IMR-90 (cell line): ENCODE data around the gene TFEB. TPM values are rescaled to one million over a fixed set of nuclear protein-coding genes. Genes with fewer than 3 reads are reported as not detected.

Experiments
- ATAC-seq: fragments of 200-7000 bp; cut with Tn5 transposase; 2 replicates; pipeline ENCODE4 v1.9.1; 2020; ENCODE audit warnings: low read depth, mild to moderate bottlenecking, moderate library complexity
- BruUV-seq: library from RNA; stranded (reverse); fragments of 400-500 nt; replicated peaks from 2 replicates; lab custom pipeline; 2021; lab: Mats Ljungman, UMichigan
- CTCF ChIA-PET: fragments of 300-600 bp; formaldehyde crosslinking; extraction: SDS; loops from one replicate; lab custom pipeline; 2021; ENCODE audit warnings: antibody characterized with exemption; lab: Yijun Ruan, JAX
- POLR2A ChIA-PET: fragments of 300-600 bp; sonication (Branson Sonifier 250); formaldehyde crosslinking; loops from one replicate; lab custom pipeline; 2022; ENCODE audit warnings: antibody characterized with exemption; ENCODE audit not compliant: unreplicated experiment; lab: Charles Lee
- DNase-seq: peaks from one replicate; pipeline ENCODE4 v3.0.0; 2013
- H2AFZ ChIP-seq: replicated peaks from 2 replicates; pipeline ENCODE3; 2013; ENCODE audit warnings: low read length, mild to moderate bottlenecking; ENCODE audit not compliant: poor library complexity
- H2AK5ac ChIP-seq: 2 replicates; pipeline ENCODE4 v1.6.1; 2013; ENCODE audit warnings: low read depth, low read length, inconsistent platforms
- H2AK9ac ChIP-seq: replicated peaks from 2 replicates; pipeline ENCODE3; 2013; ENCODE audit warnings: mild to moderate bottlenecking, low read depth, low read length, moderate library complexity; ENCODE audit not compliant: poor library complexity
- H2BK120ac ChIP-seq: 2 replicates; pipeline ENCODE4 v1.6.1; 2013; ENCODE audit warnings: low read depth, low read length, inconsistent platforms
- H2BK15ac ChIP-seq: 3 replicates; pipeline ENCODE4 v1.6.1; 2013; ENCODE audit warnings: low read depth, low read length, inconsistent platforms
- H2BK20ac ChIP-seq: 2 replicates; pipeline ENCODE4 v1.6.1; 2013; ENCODE audit warnings: low read depth, mild to moderate bottlenecking, inconsistent platforms, low read length, moderate library complexity
- H2BK5ac ChIP-seq: 2 replicates; pipeline ENCODE4 v1.6.1; 2013; ENCODE audit warnings: mild to moderate bottlenecking, low read depth, low read length, inconsistent platforms; ENCODE audit not compliant: poor library complexity, severe bottlenecking
- H3K14ac ChIP-seq: replicated peaks from 2 replicates; pipeline ENCODE4 v1.6.1; 2013; ENCODE audit warnings: low read depth, low read length, inconsistent platforms
- H3K18ac ChIP-seq: 2 replicates; pipeline ENCODE4 v1.6.1; 2013; ENCODE audit warnings: low read depth, low read length, control low read depth
- H3K23ac ChIP-seq: 2 replicates; pipeline ENCODE4 v1.6.1; 2013; ENCODE audit warnings: low read depth, low read length, inconsistent platforms
- H3K27ac ChIP-seq: 2 replicates; pipeline ENCODE4 v1.5.1; 2013; ENCODE audit warnings: mild to moderate bottlenecking, control low read depth, low read length; ENCODE audit not compliant: insufficient read depth
- H3K27me3 ChIP-seq: 2 replicates; pipeline ENCODE4 v1.6.1; 2013; ENCODE audit warnings: low read length; ENCODE audit not compliant: control insufficient read depth, insufficient read depth
- H3K36me3 ChIP-seq: 2 replicates; pipeline ENCODE4 v1.6.1; 2013; ENCODE audit warnings: low read length, mixed read lengths; ENCODE audit not compliant: control insufficient read depth, insufficient read depth
- H3K4ac ChIP-seq: 2 replicates; pipeline ENCODE4 v1.6.1; 2013; ENCODE audit warnings: low read depth, low read length, inconsistent platforms
- H3K4me1 ChIP-seq: 2 replicates; pipeline ENCODE4 v1.6.1; 2013; ENCODE audit warnings: low read length, mixed read lengths; ENCODE audit not compliant: control insufficient read depth, insufficient read depth
- H3K4me2 ChIP-seq: 2 replicates; pipeline ENCODE4 v1.6.1; 2013; ENCODE audit warnings: low read depth, mild to moderate bottlenecking, control low read depth, low read length, moderate library complexity
- H3K4me3 ChIP-seq: 2 replicates; pipeline ENCODE4 v1.5.1; 2013; ENCODE audit warnings: low read depth, mild to moderate bottlenecking, control low read depth, low read length, moderate library complexity; ENCODE audit not compliant: insufficient read depth
- H3K56ac ChIP-seq: 2 replicates; pipeline ENCODE4 v1.6.1; 2013; ENCODE audit warnings: low read length, inconsistent platforms; ENCODE audit not compliant: insufficient read depth; ENCODE audit errors: extremely low read depth
- H3K79me1 ChIP-seq, 2 experiments: 2 replicates each; pipeline ENCODE4 v1.6.1; 2013; ENCODE audit warnings: low read length in 2 of 2, inconsistent platforms in 1 of 2, low read depth in 1 of 2
- H3K9ac ChIP-seq: 2 replicates; pipeline ENCODE4 v1.6.1; 2013; ENCODE audit warnings: low read depth, low read length, control low read depth
- H3K9me1 ChIP-seq: 2 replicates; pipeline ENCODE4 v1.6.1; 2013; ENCODE audit warnings: low read length, inconsistent platforms; ENCODE audit not compliant: insufficient read depth
- H3K9me3 ChIP-seq: 2 replicates; pipeline ENCODE4 v1.6.1; 2013; ENCODE audit warnings: low read length; ENCODE audit not compliant: control insufficient read depth, insufficient read depth
- H4K20me1 ChIP-seq: 2 replicates; pipeline ENCODE4 v1.6.1; 2013; ENCODE audit warnings: low read length, inconsistent platforms; ENCODE audit not compliant: insufficient read depth
- H4K5ac ChIP-seq: 2 replicates; pipeline ENCODE4 v1.6.1; 2013; ENCODE audit warnings: mild to moderate bottlenecking, low read depth, low read length, control low read depth
- H4K8ac ChIP-seq, 2 experiments: 2 replicates each; pipeline ENCODE4 v1.6.1; 2013; ENCODE audit warnings: low read depth in 2 of 2, low read length in 2 of 2, control low read depth in 1 of 2, inconsistent platforms in 1 of 2
- H4K91ac ChIP-seq: 2 replicates; pipeline ENCODE4 v1.6.1; 2013; ENCODE audit warnings: low read depth, low read length, inconsistent platforms; ENCODE audit not compliant: insufficient read depth
- MAFK ChIP-seq: IDR thresholded peaks from 2 replicates; pipeline ENCODE4 v1.6.1; 2012; ENCODE audit warnings: low read depth, low read length, improper control_type of control experiment
- RCOR1 ChIP-seq: IDR thresholded peaks from 2 replicates; pipeline ENCODE4 v1.6.1; 2012; ENCODE audit warnings: mild to moderate bottlenecking, low read length, improper control_type of control experiment; ENCODE audit not compliant: insufficient replicate concordance
- WGBS, 2 experiments: methylation state at CpG; one replicate each; pipeline versions ENCODE4 v1.1.5 to v1.1.7; 2013; ENCODE audit warnings: missing lambda C conversion rate in 2 of 2; ENCODE audit not compliant: insufficient read length in 1 of 2; ENCODE audit errors: extremely low coverage in 2 of 2; 5-methylcytosine and 5-hydroxymethylcytosine counted together
- dilution Hi-C: fragments of 300-500 bp; cut with HindIII; formaldehyde crosslinking; loops from one replicate; pipeline ENCODE4 v1.14.3; 2018; ENCODE audit warnings: low sequenced_read_pairs; ENCODE audit not compliant: unreplicated experiment
- in situ Hi-C: fragments of 300-500 bp; cut with MboI; formaldehyde crosslinking; loops from 3 replicates; pipeline ENCODE4 v1.14.3; 2019; ENCODE audit warnings: low sequenced_read_pairs, inconsistent platforms, mixed read lengths
- intact Hi-C: fragments of 100-400 bp; cut with micrococcal nuclease; formaldehyde crosslinking; loops from 2 replicates; pipeline ENCODE4 v1.10.0; 2022
- polyA plus RNA-seq, 3 experiments: library from polyadenylated mRNA; depleted of rRNA; stranded (reverse); fragments of >200 nt; gene quantifications; 2 replicates each; pipeline ENCODE4 v1.2.3, GENCODE V29; 2012; ENCODE audit warnings: low replicate concordance in 1 of 3
- total RNA-seq: library from RNA; depleted of rRNA; stranded (reverse); fragments of >200 nt; gene quantifications from 2 replicates; pipeline ENCODE4 v1.2.3, GENCODE V29; 2012
- TF ChIP-seq, protein P1 (sequence below): fragments of 150-350 bp; IDR thresholded peaks from 2 replicates; pipeline ENCODE4 v1.6.1; 2016; ENCODE audit warnings: low read depth, mild to moderate bottlenecking, low read length, moderate library complexity, borderline replicate concordance

TFEB gene
- total and polyA plus RNA-seq, 2 of the 4 experiments (the other 2 are of a cell fraction): 4.5 to 4.9 TPM

DNA sequence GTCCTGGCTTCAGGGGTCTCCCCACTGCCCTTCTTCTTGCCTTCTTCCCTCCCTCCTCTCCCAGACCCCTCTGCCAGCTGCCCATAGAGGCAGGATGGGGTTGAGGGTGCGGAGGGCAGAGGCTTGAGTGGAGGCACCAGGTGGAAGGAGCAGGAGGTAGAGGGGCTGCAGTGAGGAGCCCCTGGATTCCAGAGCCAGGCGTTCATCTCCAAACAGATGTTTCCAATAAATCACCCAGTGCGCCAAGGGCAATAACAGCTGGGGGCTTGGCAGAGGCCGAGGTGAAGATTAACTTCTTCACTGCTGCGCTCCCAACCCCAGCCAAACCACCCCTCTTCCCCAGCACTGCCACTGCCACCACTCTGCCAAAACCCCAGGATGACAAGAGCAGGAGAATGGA lies 86.5 kb downstream of the TFEB start:
- no peak overlapping the region for H3K27ac ChIP-seq
- H3K4ac ChIP-seq: no peak overlapping the region
- no peak for ATAC-seq
- no peaks in the 10 kb centered on the region for H3K79me1 ChIP-seq
- no peak overlapping the region for H3K4me3 ChIP-seq
- in situ Hi-C loops (no loop called here), intact Hi-C loops (no loop called here), dilution Hi-C loops (no loop called here)
- H3K4me2 ChIP-seq: no peak overlapping the region
- no peak overlapping the region for H2BK120ac ChIP-seq
- H3K36me3 ChIP-seq: no peaks in the 10 kb centered on the region
- no peak overlapping the region for H3K23ac ChIP-seq
- H3K27me3 ChIP-seq: peaks cover 56% of the 10 kb centered on the region
- H2BK20ac ChIP-seq: no peak overlapping the region
- no peak overlapping the region for H2AK9ac ChIP-seq
- no peak overlapping the region for H3K56ac ChIP-seq
- H4K8ac ChIP-seq: no peak overlapping the region
- BruUV-seq: no TSS peak
- no peaks in the 10 kb centered on the region for H4K20me1 ChIP-seq
- H2BK15ac ChIP-seq: no peak overlapping the region
- no peaks in the 10 kb centered on the region for H3K4me1 ChIP-seq
- H2AK5ac ChIP-seq: no peak overlapping the region
- no peak overlapping the region for H3K14ac ChIP-seq
- no CpG with 5 or more reads among the region's 5 CpGs for WGBS, 2 experiments
- no peak overlapping the region for H3K9ac ChIP-seq
- H2AFZ ChIP-seq: no peak overlapping the region
- no peak for DNase-seq
- no peak overlapping the region for H2BK5ac ChIP-seq
- TF ChIP-seq MAFK (no peak), RCOR1 (no peak)
- TF ChIP-seq, protein P1, sequence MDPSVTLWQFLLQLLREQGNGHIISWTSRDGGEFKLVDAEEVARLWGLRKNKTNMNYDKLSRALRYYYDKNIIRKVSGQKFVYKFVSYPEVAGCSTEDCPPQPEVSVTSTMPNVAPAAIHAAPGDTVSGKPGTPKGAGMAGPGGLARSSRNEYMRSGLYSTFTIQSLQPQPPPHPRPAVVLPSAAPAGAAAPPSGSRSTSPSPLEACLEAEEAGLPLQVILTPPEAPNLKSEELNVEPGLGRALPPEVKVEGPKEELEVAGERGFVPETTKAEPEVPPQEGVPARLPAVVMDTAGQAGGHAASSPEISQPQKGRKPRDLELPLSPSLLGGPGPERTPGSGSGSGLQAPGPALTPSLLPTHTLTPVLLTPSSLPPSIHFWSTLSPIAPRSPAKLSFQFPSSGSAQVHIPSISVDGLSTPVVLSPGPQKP: no peak
- POLR2A ChIA-PET: no interaction called here
- H3K9me3 ChIP-seq: no peaks in the 10 kb centered on the region
- CTCF ChIA-PET: no interaction called here
- H3K9me1 ChIP-seq: no peaks in the 10 kb centered on the region
- no peak overlapping the region for H4K91ac ChIP-seq
- no peak overlapping the region for H3K18ac ChIP-seq
- no peak overlapping the region for H4K5ac ChIP-seq
